AG04449 (cell line): ENCODE measurements around the gene H1-8.

Experiments used
- CTCF ChIA-PET: fragments of 350-600 bp; formaldehyde crosslinking; extraction: SDS; loops from one replicate; lab custom pipeline; 2021; ENCODE audit warnings: antibody characterized with exemption; lab: Yijun Ruan, JAX
- POLR2A ChIA-PET: fragments of 400-600, 350-600 bp; formaldehyde crosslinking; extraction: SDS; loops from one replicate; lab custom pipeline; 2020; ENCODE audit warnings: antibody characterized with exemption, inconsistent platforms; lab: Yijun Ruan, JAX
- DNase-seq: peaks from one replicate; pipeline ENCODE4 v3.0.0-alpha.2; 2010; ENCODE audit warnings: low read depth, low spot score
- H3K4me3 ChIP-seq: 2 replicates; pipeline ENCODE4 v1.5.1; 2011; ENCODE audit warnings: low read depth, mild to moderate bottlenecking, control low read depth, low read length
- CTCF ChIP-seq: IDR thresholded peaks from one replicate; pipeline ENCODE4 v1.5.1; 2011; ENCODE audit warnings: mild to moderate bottlenecking, moderate library complexity, low read length, control low read depth, inconsistent platforms; ENCODE audit not compliant: insufficient read depth; ENCODE audit errors: missing control alignments

Gene H1-8

GRCh38 chr3:129528589-129529100 is 14.3 kb upstream of the H1-8 start, which contains the start of gene RHO:
RHO (plus strand) TSS chr3:129528639; CDS start chr3:129528734, 95 bp downstream.
- H3K4me3 ChIP-seq, result no peak within 1 kb of the TSS
- CTCF ChIA-PET, result no interaction called here
- POLR2A ChIA-PET, result no interaction called here
- no peak for DNase-seq
- TF ChIP-seq CTCF, result no peak

- ChIA-PET CTCF (interaction anchor here (1.4 kb wide), 1 partner anchor 62 kb away, joined by 3 read pairs; no protein-coding TSS in a partner anchor), POLR2A (no interaction called here)
- TF ChIP-seq CTCF, result no peak
- no peak for DNase-seq
- H3K4me3 ChIP-seq, result no peak overlapping the region
Observed at GRCh38 chr3:129529436-129530210, 13.4 kb upstream of the H1-8 start.

DNA sequence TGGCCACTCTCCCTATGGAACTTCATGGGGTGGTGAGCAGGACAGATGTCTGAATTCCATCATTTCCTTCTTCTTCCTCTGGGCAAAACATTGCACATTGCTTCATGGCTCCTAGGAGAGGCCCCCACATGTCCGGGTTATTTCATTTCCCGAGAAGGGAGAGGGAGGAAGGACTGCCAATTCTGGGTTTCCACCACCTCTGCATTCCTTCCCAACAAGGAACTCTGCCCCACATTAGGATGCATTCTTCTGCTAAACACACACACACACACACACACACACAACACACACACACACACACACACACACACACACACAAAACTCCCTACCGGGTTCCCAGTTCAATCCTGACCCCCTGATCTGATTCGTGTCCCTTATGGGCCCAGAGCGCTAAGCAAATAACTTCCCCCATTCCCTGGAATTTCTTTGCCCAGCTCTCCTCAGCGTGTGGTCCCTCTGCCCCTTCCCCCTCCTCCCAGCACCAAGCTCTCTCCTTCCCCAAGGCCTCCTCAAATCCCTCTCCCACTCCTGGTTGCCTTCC is 12.7 kb upstream of the H1-8 start:
- no peak overlapping the region for H3K4me3 ChIP-seq
- CTCF ChIA-PET, result interaction anchor here (1.4 kb wide), 1 partner anchor 61 kb away, joined by 3 read pairs; no protein-coding TSS in a partner anchor
- peak; percentile 56 for DNase-seq
- POLR2A ChIA-PET, result no interaction called here
- TF ChIP-seq CTCF, result no peak

- CTCF ChIA-PET, result interaction anchor here (1.4 kb wide), 1 partner anchor 61 kb away, joined by 3 read pairs; no protein-coding TSS in a partner anchor
- no peak overlapping the region for H3K4me3 ChIP-seq
- no peak for DNase-seq
- POLR2A ChIA-PET, result no interaction called here
- no peak for TF ChIP-seq CTCF
Observed at GRCh38 chr3:129530821-129531220, 12.2 kb upstream of the H1-8 start.

- no peak for TF ChIP-seq CTCF
- POLR2A ChIA-PET, result no interaction called here
Observed at GRCh38 chr3:129531699-129532098, 11.3 kb upstream of the H1-8 start.

GRCh38 chr3:129532261-129532660 is 10.7 kb upstream of the H1-8 start:
- no peak for TF ChIP-seq CTCF
- ChIA-PET POLR2A (no interaction called here), CTCF (no interaction called here)
- no peak overlapping the region for H3K4me3 ChIP-seq
- no peak for DNase-seq

More at GRCh38 chr3:129531699-129532098, 11.3 kb upstream of the H1-8 start:
- no peak overlapping the region for H3K4me3 ChIP-seq
- DNase-seq, result no peak
- CTCF ChIA-PET, result no interaction called here
